ENCODE data around the gene ADAMTS16.

DNA sequence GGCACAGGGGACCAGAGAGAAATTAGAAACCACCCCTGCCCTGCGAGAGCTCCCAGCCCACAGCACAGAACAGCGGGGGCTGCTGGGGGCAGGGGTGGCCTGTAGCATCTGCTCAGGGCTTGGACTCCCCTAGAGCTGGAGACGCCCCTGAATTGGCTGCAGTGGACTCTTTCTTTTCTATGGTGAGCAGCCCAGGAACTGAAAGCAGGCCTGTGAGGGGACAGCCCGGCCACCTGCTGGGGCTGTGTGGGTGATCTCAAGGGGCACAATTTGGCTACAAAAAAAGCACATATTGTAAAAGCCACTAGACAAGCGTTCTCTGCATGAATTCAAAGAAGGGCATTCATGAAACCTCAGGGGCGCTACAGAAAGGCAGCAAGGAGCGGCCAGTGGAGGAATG lies 224.8 kb downstream of the ADAMTS16 start:
- TF ChIP-seq, protein P1, sequence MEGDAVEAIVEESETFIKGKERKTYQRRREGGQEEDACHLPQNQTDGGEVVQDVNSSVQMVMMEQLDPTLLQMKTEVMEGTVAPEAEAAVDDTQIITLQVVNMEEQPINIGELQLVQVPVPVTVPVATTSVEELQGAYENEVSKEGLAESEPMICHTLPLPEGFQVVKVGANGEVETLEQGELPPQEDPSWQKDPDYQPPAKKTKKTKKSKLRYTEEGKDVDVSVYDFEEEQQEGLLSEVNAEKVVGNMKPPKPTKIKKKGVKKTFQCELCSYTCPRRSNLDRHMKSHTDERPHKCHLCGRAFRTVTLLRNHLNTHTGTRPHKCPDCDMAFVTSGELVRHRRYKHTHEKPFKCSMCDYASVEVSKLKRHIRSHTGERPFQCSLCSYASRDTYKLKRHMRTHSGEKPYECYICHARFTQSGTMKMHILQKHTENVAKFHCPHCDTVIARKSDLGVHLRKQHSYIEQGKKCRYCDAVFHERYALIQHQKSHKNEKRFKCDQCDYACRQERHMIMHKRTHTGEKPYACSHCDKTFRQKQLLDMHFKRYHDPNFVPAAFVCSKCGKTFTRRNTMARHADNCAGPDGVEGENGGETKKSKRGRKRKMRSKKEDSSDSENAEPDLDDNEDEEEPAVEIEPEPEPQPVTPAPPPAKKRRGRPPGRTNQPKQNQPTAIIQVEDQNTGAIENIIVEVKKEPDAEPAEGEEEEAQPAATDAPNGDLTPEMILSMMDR (IDR thresholded peaks at IDR 0.05) = no peak
- no peak for TF ChIP-seq POLR2A (IDR thresholded peaks at IDR 0.05)

Measured in ovary (tissue), 3 donors.